SU-DHL-6 (cell line): ENCODE data around the gene PHACTR1.

Experiments
- H2AFZ ChIP-seq: fragments of 200-600 bp; sonication (generic); 2 replicates; pipeline ENCODE4 v1.6.1; 2014; ENCODE audit warnings: low read depth, mild to moderate bottlenecking, moderate library complexity, mixed read lengths, antibody characterized with exemption, low read length; ENCODE audit not compliant: severe bottlenecking
- H3F3A ChIP-seq: fragments of 200-600 bp; shearing (Covaris generic); 2 replicates; pipeline ENCODE4 v1.6.0; 2016; ENCODE audit warnings: antibody characterized with exemption, mild to moderate bottlenecking; ENCODE audit not compliant: insufficient read depth
- H3K27ac ChIP-seq: fragments of 200-600 bp; sonication (generic); 2 replicates; pipeline ENCODE4 v1.5.1; 2016; ENCODE audit warnings: low read depth, mild to moderate bottlenecking, low read length, moderate library complexity, mixed read lengths
- H3K27me3 ChIP-seq: fragments of 200-600 bp; sonication (generic), shearing (Covaris generic); 2 replicates; pipeline ENCODE4 v1.6.0; 2014; ENCODE audit warnings: mild to moderate bottlenecking, low read length
- H3K36me3 ChIP-seq: fragments of 200-600 bp; sonication (generic); 2 replicates; pipeline ENCODE4 v1.6.1; 2014; ENCODE audit warnings: mild to moderate bottlenecking, low read length, mixed read lengths
- H3K4me2 ChIP-seq: fragments of 300-600, 200-600 bp; shearing (Covaris generic), sonication (generic); 2 replicates; pipeline ENCODE4 v1.6.0; 2014; ENCODE audit warnings: low read length, low read depth, mild to moderate bottlenecking; ENCODE audit not compliant: poor library complexity, severe bottlenecking
- H3K4me3 ChIP-seq: fragments of 200-600 bp; sonication (generic); 2 replicates; pipeline ENCODE4 v1.5.1; 2014; ENCODE audit warnings: antibody characterized with exemption, low read length, mild to moderate bottlenecking, mixed read lengths; ENCODE audit not compliant: insufficient read depth, poor library complexity, severe bottlenecking
- H3K79me2 ChIP-seq: fragments of 200-600 bp; sonication (generic); 2 replicates; pipeline ENCODE4 v1.6.1; 2014; ENCODE audit warnings: mild to moderate bottlenecking, low read length, moderate library complexity; ENCODE audit not compliant: insufficient read depth
- H3K9ac ChIP-seq: fragments of 200-600 bp; sonication (generic); 2 replicates; pipeline ENCODE4 v1.7.0; 2014; ENCODE audit warnings: mild to moderate bottlenecking, low read length
- H3K9me2 ChIP-seq: fragments of 200-600 bp; sonication (generic); replicated peaks from 2 replicates; pipeline ENCODE4 v1.6.1; 2014; ENCODE audit warnings: low read length; ENCODE audit not compliant: insufficient read depth
- H3K9me3 ChIP-seq: fragments of 200-600 bp; sonication (generic); 2 replicates; pipeline ENCODE4 v1.6.1; 2014; ENCODE audit warnings: low read length, mixed read lengths; ENCODE audit not compliant: insufficient read depth
- H4K20me1 ChIP-seq: fragments of 200-600 bp; sonication (generic); 2 replicates; pipeline ENCODE4 v1.6.1; 2014; ENCODE audit warnings: low read depth, mild to moderate bottlenecking, antibody characterized with exemption, low read length, moderate library complexity, mixed read lengths
- CTCF ChIP-seq: fragments of 200-600 bp; sonication (generic); IDR thresholded peaks from one replicate; pipeline ENCODE4 v1.5.1; 2017; ENCODE audit warnings: antibody characterized with exemption, mild to moderate bottlenecking, low read length, moderate library complexity; ENCODE audit not compliant: insufficient read depth, poor library complexity, severe bottlenecking
- EZH2phosphoT487 ChIP-seq: fragments of 200-600 bp; sonication (generic), shearing (Covaris generic); conservative IDR thresholded peaks from 2 replicates; pipeline ENCODE4 v1.6.1; 2018; ENCODE audit warnings: mild to moderate bottlenecking, antibody characterized with exemption, low read length, moderate library complexity, mixed read lengths

PHACTR1 gene

GRCh38 chr6:13112921-13113320, 396.4 kb downstream of the PHACTR1 start:
- Histone ChIP-seq H3K79me2 (no peaks in the 10 kb centered on the region), H3K27ac (no peak overlapping the region), H3K9ac (no peak overlapping the region), H3K36me3 (no peaks in the 10 kb centered on the region), H3K4me3 (no peak overlapping the region), H2AFZ (no peak overlapping the region), H3F3A (no peaks in the 10 kb centered on the region), H3K27me3 (no peaks in the 10 kb centered on the region), H3K9me2 (no peaks in the 10 kb centered on the region), H3K9me3 (no peaks in the 10 kb centered on the region; the same call in 1 of the 2 replicates), H3K4me2 (no peak overlapping the region), H4K20me1 (no peaks in the 10 kb centered on the region)
- TF ChIP-seq CTCF (no peak), EZH2phosphoT487 (no peak)

GRCh38 chr6:13113376-13113775, 396.8 kb downstream of the PHACTR1 start:
- no peak overlapping the region for H3K4me2 ChIP-seq

GRCh38 chr6:13113981-13114593, 397.5 kb downstream of the PHACTR1 start:
- no peak overlapping the region for H3K4me3 ChIP-seq
- H3K27me3 ChIP-seq: no peaks in the 10 kb centered on the region
- no peak overlapping the region for H3K27ac ChIP-seq
- H3K36me3 ChIP-seq: no peaks in the 10 kb centered on the region
- no peaks in the 10 kb centered on the region for H3K79me2 ChIP-seq
- H3K9me3 ChIP-seq: no peaks in the 10 kb centered on the region; the same call in 1 of the 2 replicates
- H2AFZ ChIP-seq: no peak overlapping the region
- H3K9me2 ChIP-seq: no peaks in the 10 kb centered on the region
- H3K9ac ChIP-seq: no peak overlapping the region
- H3F3A ChIP-seq: no peaks in the 10 kb centered on the region
- no peak overlapping the region for H3K4me2 ChIP-seq
- H4K20me1 ChIP-seq: no peaks in the 10 kb centered on the region
- TF ChIP-seq CTCF: no peak
- no peak for TF ChIP-seq EZH2phosphoT487

More at GRCh38 chr6:13113376-13113775, 396.8 kb downstream of the PHACTR1 start:
- H3F3A ChIP-seq: no peaks in the 10 kb centered on the region
- no peak overlapping the region for H2AFZ ChIP-seq
- H3K36me3 ChIP-seq: no peaks in the 10 kb centered on the region
- H3K9me2 ChIP-seq: no peaks in the 10 kb centered on the region
- H3K9me3 ChIP-seq: no peaks in the 10 kb centered on the region; the same call in 1 of the 2 replicates
- no peak overlapping the region for H3K4me3 ChIP-seq
- H3K9ac ChIP-seq: no peak overlapping the region
- H3K79me2 ChIP-seq: no peaks in the 10 kb centered on the region
- no peaks in the 10 kb centered on the region for H3K27me3 ChIP-seq
- H4K20me1 ChIP-seq: no peaks in the 10 kb centered on the region
- H3K27ac ChIP-seq: no peak overlapping the region
- TF ChIP-seq CTCF (no peak), EZH2phosphoT487 (no peak)
